Keratinocyte (primary cell): ENCODE data around the gene SMAD6. TPM values are rescaled to one million over a fixed set of nuclear protein-coding genes. Genes with fewer than 3 reads are reported as not detected.

Source experiments
- DNase-seq: peaks from one replicate; pipeline ENCODE4 v3.0.0-alpha.2; 2011; ENCODE audit warnings: low read depth, missing footprints, low spot score
- FAIRE-seq: peaks from 2 replicates; lab custom pipeline; 2011; peaks lifted over from hg19 to GRCh38; lab: Jason Lieb, UNC
- H2AFZ ChIP-seq: 2 replicates; pipeline ENCODE4 v1.6.0; 2012; ENCODE audit warnings: low read length, control low read depth, inconsistent platforms; ENCODE audit not compliant: control insufficient read depth
- H3K27ac ChIP-seq: 2 replicates; pipeline ENCODE4 v1.5.1; 2011; ENCODE audit warnings: low read length; ENCODE audit not compliant: control insufficient read depth, insufficient read depth
- H3K27me3 ChIP-seq: 3 replicates; pipeline ENCODE4 v1.6.0; 2011; ENCODE audit warnings: low read length; ENCODE audit not compliant: control insufficient read depth, insufficient read depth; ENCODE audit errors: extremely low read depth
- H3K36me3 ChIP-seq, 2 experiments: 2 replicates in 1 of 2; 3 replicates in 1 of 2; pipeline ENCODE4 v1.5.1; 2011; ENCODE audit warnings: low read length in 2 of 2, mild to moderate bottlenecking in 1 of 2; ENCODE audit not compliant: control insufficient read depth in 2 of 2, insufficient read depth in 2 of 2; ENCODE audit errors: extremely low read depth in 1 of 2
- H3K4me1 ChIP-seq: 3 replicates; pipeline ENCODE4 v1.5.1; 2011; ENCODE audit warnings: low read length; ENCODE audit not compliant: control insufficient read depth, insufficient read depth; ENCODE audit errors: extremely low read depth
- H3K4me2 ChIP-seq: 3 replicates; pipeline ENCODE4 v1.6.0; 2011; ENCODE audit warnings: low read depth, low read length; ENCODE audit not compliant: control insufficient read depth, insufficient read depth; ENCODE audit errors: extremely low read depth
- H3K4me3 ChIP-seq, 3 experiments: fragments of 200-600 bp in 1 of 3; sonication (generic) in 1 of 3; 2 replicates in 2 of 3; 3 replicates in 1 of 3; pipeline ENCODE4 v1.5.1; 2011 to 2016; ENCODE audit warnings: low read length in 3 of 3, mild to moderate bottlenecking in 3 of 3, control low read depth in 2 of 3, inconsistent platforms in 1 of 3, low read depth in 1 of 3, mixed read lengths in 1 of 3, mixed run types in 1 of 3, moderate library complexity in 1 of 3; ENCODE audit not compliant: control insufficient read depth in 2 of 3, insufficient read depth in 2 of 3; ENCODE audit errors: extremely low read depth in 1 of 3
- H3K79me2 ChIP-seq: 2 replicates; pipeline ENCODE4 v1.6.0; 2012; ENCODE audit warnings: low read length; ENCODE audit not compliant: control insufficient read depth, insufficient read depth
- H3K9ac ChIP-seq: 3 replicates; pipeline ENCODE4 v1.6.0; 2011; ENCODE audit warnings: low read length; ENCODE audit not compliant: control insufficient read depth, insufficient read depth; ENCODE audit errors: extremely low read depth
- H3K9me1 ChIP-seq: 3 replicates; pipeline ENCODE4 v1.6.0; 2011; ENCODE audit warnings: low read length; ENCODE audit not compliant: control insufficient read depth, insufficient read depth; ENCODE audit errors: extremely low read depth
- H3K9me3 ChIP-seq: 2 replicates; pipeline ENCODE4 v1.5.1; 2012; ENCODE audit warnings: low read depth, low read length; ENCODE audit not compliant: control insufficient read depth
- H4K20me1 ChIP-seq: 3 replicates; pipeline ENCODE4 v1.6.0; 2011; ENCODE audit warnings: low read length; ENCODE audit not compliant: control insufficient read depth, insufficient read depth; ENCODE audit errors: extremely low read depth
- EZH2 ChIP-seq: IDR thresholded peaks from one replicate; pipeline ENCODE4 v1.6.1; 2012; ENCODE audit warnings: inconsistent platforms, mild to moderate bottlenecking, low read length, moderate library complexity
- dilution Hi-C: fragments of 300-500 bp; cut with MboI; formaldehyde crosslinking; loops from one replicate; pipeline ENCODE4 v1.7.0; 2020; ENCODE audit warnings: low sequenced_read_pairs; ENCODE audit not compliant: extremely low pct_ligation_motif_present
- polyA plus RNA-seq, 5 experiments: library from polyadenylated mRNA; depleted of rRNA in 3 of 5; stranded (reverse) in 3 of 5; stranded (forward) in 1 of 5; unstranded in 1 of 5; fragments of >200 nt; gene quantifications; 1 replicate in 1 of 5; 2 replicates in 3 of 5; 3 replicates in 1 of 5; pipeline versions ENCODE4 v1.2.1 to v1.2.3, GENCODE V29; 2011 to 2012; ENCODE audit warnings: missing spikeins in 2 of 5, low read depth in 1 of 5, low replicate concordance in 1 of 5
- TF ChIP-seq, protein P1 (sequence below), 3 experiments: IDR thresholded peaks in 1 of 3; conservative IDR thresholded peaks in 1 of 3; optimal IDR thresholded peaks in 1 of 3; 2 replicates in 2 of 3; 3 replicates in 1 of 3; pipeline versions ENCODE3 to v1.5.1; 2011; ENCODE audit warnings: low read length in 3 of 3, mild to moderate bottlenecking in 3 of 3, moderate library complexity in 2 of 3, control low read depth in 1 of 3, inconsistent platforms in 1 of 3; ENCODE audit not compliant: insufficient read depth in 2 of 3; ENCODE audit errors: extremely low read depth in 1 of 3

SMAD6 gene
- polyA plus RNA-seq, 1 donor (not counting 4 experiments of a cell fraction or from before 2014, with no cell fraction given), result 0.03 TPM

DNA sequence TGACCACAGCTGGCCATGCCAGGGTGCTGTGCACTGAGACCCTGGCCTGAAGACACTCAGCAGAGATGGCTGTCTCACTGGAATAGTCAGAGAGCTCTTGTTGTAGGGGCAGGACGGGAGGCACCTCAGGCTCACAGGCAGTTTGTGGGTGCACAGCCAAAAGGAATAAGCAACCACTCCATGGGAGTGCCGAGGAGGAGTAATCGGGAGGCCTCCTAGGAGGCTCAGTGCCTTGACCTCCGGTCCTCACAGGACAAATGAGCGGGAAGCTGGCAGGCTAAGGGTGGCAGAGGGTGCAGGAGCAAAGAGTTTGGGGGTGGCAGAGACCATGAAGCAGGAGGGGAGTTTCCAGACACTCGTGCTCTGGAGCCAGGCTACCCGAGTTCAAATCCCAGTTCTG, 81.7 kb downstream of the SMAD6 start:
- DNase-seq, result no peak
- H3K36me3 ChIP-seq, result no peaks in the 10 kb centered on the region
- H3K4me2 ChIP-seq, result no peak overlapping the region
- peaks cover 11% of the 10 kb centered on the region for H3K4me1 ChIP-seq
- H3K4me3 ChIP-seq, result no peak overlapping the region
- H3K79me2 ChIP-seq, result no peaks in the 10 kb centered on the region
- dilution Hi-C loops, result no loop called here
- H4K20me1 ChIP-seq, result no peaks in the 10 kb centered on the region
- H3K9me3 ChIP-seq, result no peaks in the 10 kb centered on the region
- H3K27ac ChIP-seq, result no peak overlapping the region
- H2AFZ ChIP-seq, result no peak overlapping the region
- no peak overlapping the region for H3K9ac ChIP-seq
- H3K9me1 ChIP-seq, result no peaks in the 10 kb centered on the region
- H3K27me3 ChIP-seq, result peaks cover 4% of the 10 kb centered on the region
- TF ChIP-seq EZH2, result no peak
- TF ChIP-seq, protein P1, sequence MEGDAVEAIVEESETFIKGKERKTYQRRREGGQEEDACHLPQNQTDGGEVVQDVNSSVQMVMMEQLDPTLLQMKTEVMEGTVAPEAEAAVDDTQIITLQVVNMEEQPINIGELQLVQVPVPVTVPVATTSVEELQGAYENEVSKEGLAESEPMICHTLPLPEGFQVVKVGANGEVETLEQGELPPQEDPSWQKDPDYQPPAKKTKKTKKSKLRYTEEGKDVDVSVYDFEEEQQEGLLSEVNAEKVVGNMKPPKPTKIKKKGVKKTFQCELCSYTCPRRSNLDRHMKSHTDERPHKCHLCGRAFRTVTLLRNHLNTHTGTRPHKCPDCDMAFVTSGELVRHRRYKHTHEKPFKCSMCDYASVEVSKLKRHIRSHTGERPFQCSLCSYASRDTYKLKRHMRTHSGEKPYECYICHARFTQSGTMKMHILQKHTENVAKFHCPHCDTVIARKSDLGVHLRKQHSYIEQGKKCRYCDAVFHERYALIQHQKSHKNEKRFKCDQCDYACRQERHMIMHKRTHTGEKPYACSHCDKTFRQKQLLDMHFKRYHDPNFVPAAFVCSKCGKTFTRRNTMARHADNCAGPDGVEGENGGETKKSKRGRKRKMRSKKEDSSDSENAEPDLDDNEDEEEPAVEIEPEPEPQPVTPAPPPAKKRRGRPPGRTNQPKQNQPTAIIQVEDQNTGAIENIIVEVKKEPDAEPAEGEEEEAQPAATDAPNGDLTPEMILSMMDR (optimal IDR thresholded peaks at IDR 0.05 in 1 of 3, IDR thresholded peaks at IDR 0.05 in 1 of 3, conservative IDR thresholded peaks at IDR 0.05 in 1 of 3; ENCODE audit: extremely low read depth in 1 of 3, insufficient read depth in 2 of 3, low read length in 3 of 3), result no peak
- FAIRE-seq, result no peak

DNA sequence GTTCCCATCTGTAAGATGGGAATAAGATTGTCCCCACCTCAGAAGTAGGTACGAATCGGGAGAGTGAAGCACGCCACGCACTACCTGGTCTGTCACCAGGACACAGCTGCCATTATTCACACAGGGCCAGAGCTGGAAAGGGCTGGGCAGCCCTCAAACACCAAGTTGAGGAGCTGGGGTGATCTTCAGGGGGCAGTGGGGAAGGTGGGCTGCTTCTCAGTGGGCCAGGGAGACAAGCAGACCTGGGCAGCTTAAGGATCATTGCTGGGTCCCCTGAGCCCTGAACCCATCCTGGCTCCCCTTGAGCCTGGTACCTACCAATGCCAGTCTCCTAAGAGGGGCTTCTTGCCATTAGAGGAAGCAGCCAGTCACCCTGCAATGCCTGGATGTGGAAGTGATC, 82.1 kb downstream of the SMAD6 start:
- Histone ChIP-seq H3K4me3 (no peak overlapping the region), H3K9ac (no peak overlapping the region), H3K4me2 (no peak overlapping the region), H4K20me1 (no peaks in the 10 kb centered on the region), H3K4me1 (peaks cover 11% of the 10 kb centered on the region), H2AFZ (no peak overlapping the region), H3K36me3 (no peaks in the 10 kb centered on the region), H3K27me3 (peaks cover 4% of the 10 kb centered on the region), H3K9me1 (no peaks in the 10 kb centered on the region), H3K27ac (no peak overlapping the region), H3K9me3 (no peaks in the 10 kb centered on the region), H3K79me2 (no peaks in the 10 kb centered on the region)
- DNase-seq (no peak), FAIRE-seq (no peak)
- TF ChIP-seq, protein P1 (optimal IDR thresholded peaks at IDR 0.05 in 1 of 3, IDR thresholded peaks at IDR 0.05 in 1 of 3, conservative IDR thresholded peaks at IDR 0.05 in 1 of 3; ENCODE audit: extremely low read depth in 1 of 3, insufficient read depth in 2 of 3, low read length in 3 of 3), result no peak
- no peak for TF ChIP-seq EZH2
- dilution Hi-C loops, result no loop called here
